HG02885 (cell line): Measurements from ENCODE around the gene S1PR2.

Source experiments
- ATAC-seq: cut with Tn5 transposase; IDR thresholded peaks from one replicate; pipeline ENCODE4 v1.9.1; 2021; ENCODE audit warnings: mild to moderate bottlenecking; ENCODE audit not compliant: unreplicated experiment, poor library complexity

The S1PR2 gene

GRCh38 chr19:10230861-10231611, at the start of gene S1PR2:
Gene S1PR2, minus strand, starts transcription at chr19:10231331. Its CDS starts 6,426 bp downstream, at chr19:10224905.
- ATAC-seq: peak; percentile 56

- ATAC-seq: no peak
These were observed 48.8 kb upstream of the S1PR2 start for GRCh38 chr19:10279737-10280442.

GRCh38 chr19:10278935-10279334, 47.8 kb upstream of the S1PR2 start:
- no peak for ATAC-seq

GRCh38 chr19:10277795-10278589, 46.9 kb upstream of the S1PR2 start:
- no peak for ATAC-seq

GRCh38 chr19:10274589-10274988, 43.5 kb upstream of the S1PR2 start:
- no peak for ATAC-seq

GRCh38 chr19:10271543-10272086, 40.5 kb upstream of the S1PR2 start:
- peak; percentile 17 for ATAC-seq

GRCh38 chr19:10270616-10271394, 39.7 kb upstream of the S1PR2 start, which contains the start of gene ICAM1:
Gene ICAM1, plus strand, starts transcription at chr19:10271120. Its CDS starts 40 bp downstream, at chr19:10271160.
- ATAC-seq: peak; percentile 44

GRCh38 chr19:10270180-10270615, 39.1 kb upstream of the S1PR2 start:
- peak; percentile 52 for ATAC-seq

- no peak for ATAC-seq
These were observed 38.4 kb upstream of the S1PR2 start for GRCh38 chr19:10269333-10270179.

- no peak for ATAC-seq
These were observed 36.9 kb upstream of the S1PR2 start for GRCh38 chr19:10268071-10268470.

- ATAC-seq: no peak
These were observed 35.6 kb upstream of the S1PR2 start for GRCh38 chr19:10266706-10267105.

- ATAC-seq: no peak
These were observed 31.6 kb upstream of the S1PR2 start for GRCh38 chr19:10262771-10263170.

- ATAC-seq: no peak
These were observed 29.0 kb upstream of the S1PR2 start for GRCh38 chr19:10260141-10260584.

- ATAC-seq: no peak
These were observed 28.2 kb upstream of the S1PR2 start for GRCh38 chr19:10259162-10259905.

GRCh38 chr19:10258080-10258710, 27.1 kb upstream of the S1PR2 start:
- ATAC-seq: no peak

- no peak for ATAC-seq
These were observed 26.0 kb upstream of the S1PR2 start for GRCh38 chr19:10256970-10257615.

GRCh38 chr19:10256551-10256950, 25.4 kb upstream of the S1PR2 start:
- no peak for ATAC-seq
